LNCaP clone FGC (cell line): ENCODE data around the gene TMPRSS9.

ENCODE experiments used
- DNase-seq: peaks from one replicate; pipeline ENCODE4 v3.0.0-alpha.2; 2011; ENCODE audit warnings: low read depth
- H3K4me3 ChIP-seq: 2 replicates; pipeline ENCODE4 v1.5.1; 2011; ENCODE audit warnings: mild to moderate bottlenecking, low read depth, low read length, control low read depth
- TF ChIP-seq, protein P1 (sequence below): IDR thresholded peaks from 2 replicates; pipeline ENCODE4 v1.5.1; 2012; ENCODE audit warnings: mild to moderate bottlenecking; ENCODE audit not compliant: control insufficient read depth, insufficient read depth; ENCODE audit errors: extremely low read depth

Gene TMPRSS9

GRCh38 chr19:2434267-2434666 is 74.2 kb downstream of the TMPRSS9 start:
- TF ChIP-seq, protein P1, sequence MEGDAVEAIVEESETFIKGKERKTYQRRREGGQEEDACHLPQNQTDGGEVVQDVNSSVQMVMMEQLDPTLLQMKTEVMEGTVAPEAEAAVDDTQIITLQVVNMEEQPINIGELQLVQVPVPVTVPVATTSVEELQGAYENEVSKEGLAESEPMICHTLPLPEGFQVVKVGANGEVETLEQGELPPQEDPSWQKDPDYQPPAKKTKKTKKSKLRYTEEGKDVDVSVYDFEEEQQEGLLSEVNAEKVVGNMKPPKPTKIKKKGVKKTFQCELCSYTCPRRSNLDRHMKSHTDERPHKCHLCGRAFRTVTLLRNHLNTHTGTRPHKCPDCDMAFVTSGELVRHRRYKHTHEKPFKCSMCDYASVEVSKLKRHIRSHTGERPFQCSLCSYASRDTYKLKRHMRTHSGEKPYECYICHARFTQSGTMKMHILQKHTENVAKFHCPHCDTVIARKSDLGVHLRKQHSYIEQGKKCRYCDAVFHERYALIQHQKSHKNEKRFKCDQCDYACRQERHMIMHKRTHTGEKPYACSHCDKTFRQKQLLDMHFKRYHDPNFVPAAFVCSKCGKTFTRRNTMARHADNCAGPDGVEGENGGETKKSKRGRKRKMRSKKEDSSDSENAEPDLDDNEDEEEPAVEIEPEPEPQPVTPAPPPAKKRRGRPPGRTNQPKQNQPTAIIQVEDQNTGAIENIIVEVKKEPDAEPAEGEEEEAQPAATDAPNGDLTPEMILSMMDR: no peak
- no peak for DNase-seq
- no peak overlapping the region for H3K4me3 ChIP-seq

GRCh38 chr19:2434721-2435265 is 74.7 kb downstream of the TMPRSS9 start:
- TF ChIP-seq, protein P1: no peak
- no peak overlapping the region for H3K4me3 ChIP-seq
- no peak for DNase-seq

DNA sequence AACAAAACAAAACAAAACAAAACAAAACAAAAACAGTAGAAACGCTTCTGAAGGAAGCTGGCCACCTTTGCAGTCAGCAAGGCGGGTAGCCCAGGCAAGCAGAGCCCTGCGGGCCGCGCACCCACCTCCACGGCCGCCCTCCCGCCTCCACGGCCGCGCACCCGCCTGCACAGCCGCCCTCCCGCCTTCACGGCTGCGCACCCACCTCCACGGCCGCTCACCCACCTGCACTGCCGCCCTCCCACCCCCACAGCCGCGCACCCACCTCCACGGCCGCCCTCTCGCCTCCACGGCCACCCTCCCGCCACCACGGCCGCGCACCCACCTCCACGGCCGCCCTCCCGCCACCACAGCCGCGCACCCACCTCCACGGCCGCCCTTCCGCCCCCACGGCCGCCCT is 76.3 kb downstream of the TMPRSS9 start:
- H3K4me3 ChIP-seq: no peak overlapping the region
- no peak for DNase-seq
- TF ChIP-seq, protein P1: no peak

DNA sequence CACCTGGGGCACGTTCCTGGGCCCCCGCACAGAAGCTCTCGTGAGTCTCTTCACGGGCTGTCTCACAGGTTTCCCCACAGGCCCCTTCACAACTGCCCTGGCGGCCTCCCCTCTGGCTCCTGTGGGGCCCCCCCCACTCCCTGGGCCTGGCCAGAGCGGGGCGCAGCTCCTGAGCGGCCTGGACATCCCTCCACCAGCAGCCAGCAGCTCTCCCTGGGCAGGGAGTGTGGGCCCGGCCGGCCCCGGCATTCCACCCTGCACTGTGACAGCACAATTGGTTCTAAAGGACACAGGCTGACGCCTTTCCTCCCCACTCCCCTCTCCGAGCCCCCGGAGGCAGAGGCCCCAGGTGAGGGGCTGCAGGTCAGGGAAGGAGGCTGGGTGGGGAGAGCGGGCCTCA is 76.9 kb downstream of the TMPRSS9 start:
- no peak overlapping the region for H3K4me3 ChIP-seq
- TF ChIP-seq, protein P1: no peak
- DNase-seq: no peak

DNA sequence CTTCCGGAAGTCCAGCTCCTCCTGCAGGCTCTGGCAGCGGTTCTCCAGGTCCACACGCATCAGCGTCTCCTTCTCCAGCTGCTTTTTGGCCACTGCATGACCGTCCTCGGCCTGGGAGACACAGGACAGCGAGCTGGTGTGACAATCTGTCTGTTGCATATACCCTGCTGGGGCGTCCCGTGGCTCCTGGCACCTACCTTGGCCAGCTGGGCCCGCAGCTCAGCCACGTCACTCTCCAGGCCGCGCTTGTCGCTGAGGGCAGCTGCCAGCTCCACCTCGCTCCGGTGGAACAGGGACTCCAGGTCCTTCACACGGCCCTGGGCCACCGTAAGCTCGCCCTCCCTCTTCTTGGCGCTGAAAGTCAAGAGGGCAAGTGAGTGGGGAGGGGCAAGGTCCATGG is 78.1 kb downstream of the TMPRSS9 start:
- no peak overlapping the region for H3K4me3 ChIP-seq
- TF ChIP-seq, protein P1: no peak
- no peak for DNase-seq

DNA sequence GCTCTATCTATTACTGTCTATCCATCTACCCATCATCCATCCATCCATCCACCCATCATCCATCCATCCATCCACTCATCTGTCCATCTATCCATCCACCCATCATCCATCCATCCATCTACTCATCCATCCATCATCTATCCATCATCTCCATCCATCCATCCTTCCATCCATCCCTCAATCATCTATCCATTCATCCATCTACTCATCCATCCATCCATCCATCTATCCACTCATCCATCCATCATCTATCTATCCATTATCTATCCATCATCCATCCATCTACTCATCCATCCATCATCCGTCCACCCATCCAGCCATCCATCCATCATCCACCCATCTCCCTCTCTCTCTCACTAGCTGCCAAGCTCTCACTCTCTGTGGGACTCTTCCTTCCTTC is 80.5 kb downstream of the TMPRSS9 start:
- TF ChIP-seq, protein P1: no peak
- H3K4me3 ChIP-seq: no peak overlapping the region
- no peak for DNase-seq

GRCh38 chr19:2441096-2441752 is 81.2 kb downstream of the TMPRSS9 start:
- H3K4me3 ChIP-seq: no peak overlapping the region
- DNase-seq: no peak
- TF ChIP-seq, protein P1: no peak
